HepG2 (cell line): Measurements from ENCODE around the gene SEC14L2. TPM values are rescaled to one million over a fixed set of nuclear protein-coding genes. Genes with fewer than 3 reads are reported as not detected.

Experiments
- ATAC-seq: fragments of 200-7000 bp; cut with Tn5 transposase; 3 replicates; pipeline ENCODE4 v1.9.1; 2020; ENCODE audit warnings: mild to moderate bottlenecking, moderate library complexity
- BruUV-seq: library from RNA; stranded (reverse); fragments of 400-500 nt; replicated peaks from 2 replicates; lab custom pipeline; 2021; lab: Mats Ljungman, UMichigan
- CTCF ChIA-PET: fragments of 300-600 bp; formaldehyde crosslinking; extraction: SDS; loops from one replicate; lab custom pipeline; 2021; ENCODE audit warnings: low total read pairs, inconsistent platforms, low intra/inter-chr PET ratio; lab: Yijun Ruan, JAX
- POLR2A ChIA-PET: fragments of 350-600 bp; sonication (Branson Sonifier 250); formaldehyde crosslinking; loops from one replicate; lab custom pipeline; 2020; ENCODE audit warnings: antibody characterized with exemption, inconsistent platforms; lab: Yijun Ruan, JAX
- DNase-seq: peaks from one replicate; pipeline ENCODE4 v3.0.0-alpha.2; 2015; ENCODE audit warnings: low spot score
- FAIRE-seq: peaks from 3 replicates; lab custom pipeline; 2011; peaks lifted over from hg19 to GRCh38; lab: Jason Lieb, UNC
- H2AFZ ChIP-seq: one replicate; pipeline ENCODE4 v1.6.1; 2011; ENCODE audit warnings: low read length, inconsistent platforms
- H3K27ac ChIP-seq: fragments of 300-600 bp; 3 replicates; pipeline ENCODE4 v1.8.0; 2011; ENCODE audit warnings: mixed run types, mild to moderate bottlenecking, mixed read lengths, low read length, inconsistent platforms; ENCODE audit not compliant: insufficient read depth; ENCODE audit errors: extremely low read length
- H3K27me3 ChIP-seq, 2 experiments: fragments of 200-600 bp in 1 of 2; 2 replicates in 1 of 2; 3 replicates in 1 of 2; pipeline versions ENCODE4 v1.6.0 to v1.8.0; 2011; ENCODE audit warnings: low read length in 2 of 2, mild to moderate bottlenecking in 2 of 2, moderate library complexity in 2 of 2, inconsistent platforms in 1 of 2; ENCODE audit not compliant: insufficient read depth in 2 of 2, control insufficient read depth in 1 of 2
- H3K36me3 ChIP-seq, 2 experiments: fragments of 200-600 bp in 1 of 2; replicated peaks in 1 of 2; 2 replicates in 1 of 2; 3 replicates in 1 of 2; pipeline versions ENCODE4 v1.5.1 to v1.8.0; 2011; ENCODE audit warnings: low read length in 2 of 2, inconsistent platforms in 1 of 2; ENCODE audit not compliant: insufficient read depth in 2 of 2, control insufficient read depth in 1 of 2
- H3K4me1 ChIP-seq: 2 replicates; pipeline ENCODE4 v1.5.1; 2012; ENCODE audit warnings: low read length, inconsistent platforms; ENCODE audit not compliant: insufficient read depth
- H3K4me2 ChIP-seq: 2 replicates; pipeline ENCODE4 v1.6.0; 2011; ENCODE audit warnings: low read depth, low read length, inconsistent platforms
- H3K4me3 ChIP-seq, 3 experiments: fragments of 200-600 bp in 1 of 3; sonication (generic), shearing (Covaris generic) in 1 of 3; replicated peaks in 1 of 3; 2 replicates each; pipeline ENCODE4 v1.5.1; 2011 to 2016; ENCODE audit warnings: low read length in 3 of 3, inconsistent platforms in 2 of 3, low read depth in 2 of 3, mild to moderate bottlenecking in 2 of 3, control low read depth in 1 of 3, mixed read lengths in 1 of 3; ENCODE audit not compliant: insufficient read depth in 1 of 3
- H3K79me2 ChIP-seq: one replicate; pipeline ENCODE4 v1.6.1; 2011; ENCODE audit warnings: low read length, inconsistent platforms; ENCODE audit not compliant: insufficient read depth
- H3K9ac ChIP-seq: 2 replicates; pipeline ENCODE4 v1.6.0; 2011; ENCODE audit warnings: mild to moderate bottlenecking, low read depth, low read length, inconsistent platforms; ENCODE audit not compliant: insufficient read depth
- H3K9me3 ChIP-seq: 2 replicates; pipeline ENCODE4 v1.5.1; 2012; ENCODE audit warnings: mild to moderate bottlenecking, low read length
- H4K20me1 ChIP-seq: 2 replicates; pipeline ENCODE4 v1.6.0; 2011; ENCODE audit warnings: inconsistent platforms, mild to moderate bottlenecking, low read length, moderate library complexity; ENCODE audit not compliant: insufficient read depth
- ARID5B ChIP-seq: IDR thresholded peaks from 2 replicates; pipeline ENCODE4 v1.4.0; 2020; ENCODE audit warnings: mild to moderate bottlenecking, missing genetic modification reagents
- EED ChIP-seq: sonication (generic); formaldehyde crosslinking; IDR thresholded peaks from 2 replicates; pipeline ENCODE4 v1.5.0; 2020; ENCODE audit warnings: mild to moderate bottlenecking, missing genetic modification reagents
- ESRRA ChIP-seq: sonication (generic); formaldehyde crosslinking; IDR thresholded peaks from 2 replicates; pipeline ENCODE4 v1.5.1; 2020; ENCODE audit warnings: mild to moderate bottlenecking, low read depth, missing genetic modification reagents
- FOXP4 ChIP-seq: sonication (generic); formaldehyde crosslinking; IDR thresholded peaks from 2 replicates; pipeline ENCODE4 v1.4.0; 2020; ENCODE audit warnings: missing genetic modification reagents
- HNRNPLL ChIP-seq: fragments of 200-400 bp; formaldehyde crosslinking; IDR thresholded peaks from 2 replicates; pipeline ENCODE4 v1.6.1; 2017; ENCODE audit warnings: mild to moderate bottlenecking, low read depth, low read length; ENCODE audit not compliant: poor library complexity, severe bottlenecking
- LCORL ChIP-seq, 2 experiments: fragments of 450-650 bp in 1 of 2; sonication (generic) in 1 of 2; formaldehyde crosslinking in 1 of 2; IDR thresholded peaks; 2 replicates each; pipeline versions ENCODE4 v1.5.0 to v1.6.1; 2017 to 2020; ENCODE audit warnings: antibody characterized with exemption in 1 of 2, missing genetic modification reagents in 1 of 2
- MIXL1 ChIP-seq: IDR thresholded peaks from 2 replicates; pipeline ENCODE4 v1.6.1; 2016
- NCOA2 ChIP-seq: sonication (generic); formaldehyde crosslinking; IDR thresholded peaks from 2 replicates; pipeline ENCODE4 v1.8.0; 2022; ENCODE audit warnings: inconsistent platforms
- NR2F1 ChIP-seq, 2 experiments: fragments of 450-650 bp in 1 of 2; formaldehyde crosslinking in 1 of 2; IDR thresholded peaks; 2 replicates each; pipeline versions ENCODE4 v1.5.0 to v1.6.1; 2016 to 2020; ENCODE audit warnings: mild to moderate bottlenecking in 1 of 2, missing compliant biosample characterization in 1 of 2, missing genetic modification reagents in 1 of 2, moderate library complexity in 1 of 2
- NR2F6 ChIP-seq, 2 experiments: IDR thresholded peaks; 2 replicates each; pipeline ENCODE4 v1.6.1; 2016; ENCODE audit warnings: antibody characterized with exemption in 1 of 2, mild to moderate bottlenecking in 1 of 2
- POLR2AphosphoS2 ChIP-seq: IDR thresholded peaks from 2 replicates; pipeline ENCODE4 v1.6.1; 2011; ENCODE audit warnings: low read depth, low read length, improper control_type of control experiment
- THAP11 ChIP-seq: IDR thresholded peaks from 2 replicates; pipeline ENCODE4 v1.6.1; 2016; ENCODE audit warnings: missing biosample characterization, missing genetic modification reagents
- ZFY ChIP-seq: sonication (generic); formaldehyde crosslinking; IDR thresholded peaks from 2 replicates; pipeline ENCODE4 v1.4.0; 2020; ENCODE audit warnings: missing genetic modification reagents
- ZMYM4 ChIP-seq: sonication (generic); formaldehyde crosslinking; IDR thresholded peaks from 2 replicates; pipeline ENCODE4 v1.8.1; 2023; ENCODE audit warnings: mild to moderate bottlenecking, missing genetic modification reagents
- ZNF597 ChIP-seq: sonication (generic); formaldehyde crosslinking; IDR thresholded peaks from 2 replicates; pipeline ENCODE4 v1.5.0; 2020; ENCODE audit warnings: missing genetic modification reagents
- WGBS: methylation state at CpG from one replicate; pipeline ENCODE4 v1.1.6; 2017; ENCODE audit warnings: low lambda C conversion rate; 5-methylcytosine and 5-hydroxymethylcytosine counted together
- in situ Hi-C: cut with HindIII; loops from 2 replicates; pipeline ENCODE4 v1.10.0; 2017; ENCODE audit warnings: low pct_unique_long_range_greater_than_20kb; ENCODE audit not compliant: extremely low pct_ligation_motif_present
- intact Hi-C: fragments of 100-400 bp; cut with micrococcal nuclease; formaldehyde crosslinking; loops from one replicate; pipeline ENCODE4 v1.10.0; 2022; ENCODE audit not compliant: unreplicated experiment
- polyA plus RNA-seq, 8 experiments: library from polyadenylated mRNA; depleted of rRNA in 3 of 8; stranded (reverse) in 7 of 8; unstranded in 1 of 8; fragments of >200 nt; fragmentation: Illumina TruSeq in 4 of 8; extraction: Trizol in 4 of 8; gene quantifications; 2 replicates each; pipeline versions ENCODE4 v1.2.1 to v1.2.3, GENCODE V29; 2011 to 2016; ENCODE audit warnings: low read depth in 4 of 8, missing spikeins in 1 of 8, mixed read lengths in 1 of 8; ENCODE audit not compliant: insufficient read depth in 1 of 8
- total RNA-seq, 5 experiments: library from RNA; depleted of rRNA; stranded (reverse); fragments of >200 nt; fragmentation: Illumina TruSeq; extraction: Trizol; gene quantifications; 2 replicates each; pipeline ENCODE4 v1.2.3, GENCODE V29; 2016; ENCODE audit warnings: low read depth in 1 of 5

SEC14L2 gene
- total and polyA plus RNA-seq, 2 of the 13 experiments (the other 11 are each of a cell fraction or from before 2014, with no cell fraction given) = 4.1 to 5.1 TPM

GRCh38 chr22:30404307-30404706, 7.5 kb downstream of the SEC14L2 start (continued):
- peak; percentile 43; the same call in 1 of the 2 replicates for TF ChIP-seq ESRRA (CRISPR knock-in tag)
- TF ChIP-seq LCORL (IDR thresholded peaks at IDR 0.05) = 0 out of 2 replicates have a peak, but pooled peaks have one; percentile 8
- TF ChIP-seq LCORL (CRISPR knock-in tag; IDR thresholded peaks at IDR 0.05) = peak; percentile 81
- TF ChIP-seq ZMYM4 (CRISPR knock-in tag) = 0 out of 2 replicates have a peak, but pooled peaks have one; percentile 20
- TF ChIP-seq NCOA2 (CRISPR knock-in tag) = 0 out of 2 replicates have a peak, but pooled peaks have one; percentile 22

- Histone ChIP-seq H3K27me3 (no peaks in the 10 kb centered on the region), H3K9ac (no peak overlapping the region), H3K36me3 (peaks cover 7 to 23% of the 10 kb centered on the region in 2 experiments; a peak in 4 of 5 replicates), H3K79me2 (no peaks in the 10 kb centered on the region), H3K9me3 (no peaks in the 10 kb centered on the region), H3K4me2 (no peak overlapping the region), H3K4me3 (no peak overlapping the region), H2AFZ (no peak overlapping the region), H3K27ac (no peak overlapping the region), H3K4me1 (peaks cover 60% of the 10 kb centered on the region), H4K20me1 (no peaks in the 10 kb centered on the region)
- DNase-seq (no peak), FAIRE-seq (peak; percentile 28), ATAC-seq (no peak)
- 36% methylated on average over 3 of the region's 4 CpGs for WGBS
- ChIA-PET CTCF (no interaction called here), POLR2A (interaction anchor here (2.1 to 6.5 kb wide), 2 partner anchors 9 to 17 kb away, joined by 9 to 65 read pairs; partner anchors contain the start of gene SEC14L2)
- intact Hi-C loops = no loop called here
- BruUV-seq = no TSS peak
- in situ Hi-C loops = no loop called here
- TF ChIP-seq THAP11 (CRISPR knock-in tag) = no peak
- no peak for TF ChIP-seq EED (CRISPR knock-in tag)
- 0 out of 2 replicates have a peak, but pooled peaks have one; percentile 16 for TF ChIP-seq FOXP4 (CRISPR knock-in tag)
- TF ChIP-seq NR2F1 (CRISPR knock-in tag; IDR thresholded peaks at IDR 0.05) = 0 out of 4 replicates have a peak, but pooled peaks of 1 of the 2 experiments have one; percentile 23
- TF ChIP-seq LCORL (IDR thresholded peaks at IDR 0.05) = no peak
- 0 out of 2 replicates have a peak, but pooled peaks have one; percentile 15 for TF ChIP-seq LCORL (CRISPR knock-in tag; IDR thresholded peaks at IDR 0.05)
- no peak for TF ChIP-seq ZNF597
- no peak for TF ChIP-seq ZFY (CRISPR knock-in tag)
- TF ChIP-seq POLR2AphosphoS2 = no peak
- TF ChIP-seq ARID5B (CRISPR knock-in tag) = peak; percentile 44; the same call in 1 of the 2 replicates
- no peak for TF ChIP-seq HNRNPLL
- TF ChIP-seq MIXL1 = 0 out of 2 replicates have a peak, but pooled peaks have one; percentile 36
- TF ChIP-seq NR2F6 (IDR thresholded peaks at IDR 0.05) = 0 out of 2 replicates have a peak, but pooled peaks have one; percentile 36
- TF ChIP-seq NR2F6 (CRISPR knock-in tag; IDR thresholded peaks at IDR 0.05) = peak; percentile 23; the same call in 1 of the 2 replicates
Measured at GRCh38 chr22:30405731-30406130, 8.9 kb downstream of the SEC14L2 start.
